PC-3 (cell line): ENCODE data around the gene STXBP5.

ENCODE experiments used
- EZH2 ChIP-seq: fragments of 300-600 bp; sonication (generic); IDR thresholded peaks from one replicate; pipeline ENCODE4 v1.6.1; 2017; ENCODE audit warnings: antibody characterized with exemption, mild to moderate bottlenecking, low read length; ENCODE audit not compliant: unreplicated experiment
- TF ChIP-seq, protein P1 (sequence below): fragments of 300-600 bp; sonication (generic); conservative IDR thresholded peaks from 2 replicates; pipeline ENCODE4 v1.5.1; 2017; ENCODE audit warnings: antibody characterized with exemption, low read depth, mild to moderate bottlenecking, low read length

- TF ChIP-seq, protein P1, sequence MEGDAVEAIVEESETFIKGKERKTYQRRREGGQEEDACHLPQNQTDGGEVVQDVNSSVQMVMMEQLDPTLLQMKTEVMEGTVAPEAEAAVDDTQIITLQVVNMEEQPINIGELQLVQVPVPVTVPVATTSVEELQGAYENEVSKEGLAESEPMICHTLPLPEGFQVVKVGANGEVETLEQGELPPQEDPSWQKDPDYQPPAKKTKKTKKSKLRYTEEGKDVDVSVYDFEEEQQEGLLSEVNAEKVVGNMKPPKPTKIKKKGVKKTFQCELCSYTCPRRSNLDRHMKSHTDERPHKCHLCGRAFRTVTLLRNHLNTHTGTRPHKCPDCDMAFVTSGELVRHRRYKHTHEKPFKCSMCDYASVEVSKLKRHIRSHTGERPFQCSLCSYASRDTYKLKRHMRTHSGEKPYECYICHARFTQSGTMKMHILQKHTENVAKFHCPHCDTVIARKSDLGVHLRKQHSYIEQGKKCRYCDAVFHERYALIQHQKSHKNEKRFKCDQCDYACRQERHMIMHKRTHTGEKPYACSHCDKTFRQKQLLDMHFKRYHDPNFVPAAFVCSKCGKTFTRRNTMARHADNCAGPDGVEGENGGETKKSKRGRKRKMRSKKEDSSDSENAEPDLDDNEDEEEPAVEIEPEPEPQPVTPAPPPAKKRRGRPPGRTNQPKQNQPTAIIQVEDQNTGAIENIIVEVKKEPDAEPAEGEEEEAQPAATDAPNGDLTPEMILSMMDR, result no peak
- no peak for TF ChIP-seq EZH2
Measured at GRCh38 chr6:147331401-147331800, 127.2 kb downstream of the STXBP5 start.
